ES-I3 (cell line): ENCODE results near the gene PRRX1.

Experiments used
- H3K36me3 ChIP-seq: 2 replicates; pipeline ENCODE4 v1.6.1; 2013; ENCODE audit warnings: mild to moderate bottlenecking, low read length, control low read depth, moderate library complexity; ENCODE audit not compliant: insufficient read depth
- H3K4me1 ChIP-seq: 2 replicates; pipeline ENCODE4 v1.6.1; 2013; ENCODE audit warnings: mild to moderate bottlenecking, control low read depth, low read length; ENCODE audit not compliant: insufficient read depth
- H3K9ac ChIP-seq: 2 replicates; pipeline ENCODE4 v1.6.1; 2013; ENCODE audit warnings: low read depth, mild to moderate bottlenecking, low read length, moderate library complexity
- H3K9me3 ChIP-seq: 2 replicates; pipeline ENCODE4 v1.6.1; 2013; ENCODE audit warnings: mild to moderate bottlenecking, low read length, moderate library complexity; ENCODE audit not compliant: control insufficient read depth, insufficient read depth

The PRRX1 gene

DNA sequence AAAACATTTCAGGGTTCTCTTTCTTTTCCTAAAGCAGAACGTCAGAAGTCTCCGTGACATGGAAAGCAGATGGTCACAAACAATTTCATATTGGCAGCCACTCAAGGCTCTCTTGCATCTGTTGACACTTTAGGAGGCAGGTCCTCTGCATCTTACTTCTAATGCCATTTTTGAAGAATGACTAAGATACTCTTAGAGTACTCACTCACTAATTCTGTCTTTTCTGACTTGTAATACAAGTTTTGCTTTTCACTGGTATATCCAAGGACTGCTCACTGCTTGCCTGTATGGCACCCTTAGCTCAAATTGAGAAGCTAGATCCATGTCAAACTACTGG lies 68.3 kb downstream of the PRRX1 start:
- no peaks in the 10 kb centered on the region for H3K4me1 ChIP-seq
- H3K36me3 ChIP-seq: no peaks in the 10 kb centered on the region
- H3K9me3 ChIP-seq: no peaks in the 10 kb centered on the region

DNA sequence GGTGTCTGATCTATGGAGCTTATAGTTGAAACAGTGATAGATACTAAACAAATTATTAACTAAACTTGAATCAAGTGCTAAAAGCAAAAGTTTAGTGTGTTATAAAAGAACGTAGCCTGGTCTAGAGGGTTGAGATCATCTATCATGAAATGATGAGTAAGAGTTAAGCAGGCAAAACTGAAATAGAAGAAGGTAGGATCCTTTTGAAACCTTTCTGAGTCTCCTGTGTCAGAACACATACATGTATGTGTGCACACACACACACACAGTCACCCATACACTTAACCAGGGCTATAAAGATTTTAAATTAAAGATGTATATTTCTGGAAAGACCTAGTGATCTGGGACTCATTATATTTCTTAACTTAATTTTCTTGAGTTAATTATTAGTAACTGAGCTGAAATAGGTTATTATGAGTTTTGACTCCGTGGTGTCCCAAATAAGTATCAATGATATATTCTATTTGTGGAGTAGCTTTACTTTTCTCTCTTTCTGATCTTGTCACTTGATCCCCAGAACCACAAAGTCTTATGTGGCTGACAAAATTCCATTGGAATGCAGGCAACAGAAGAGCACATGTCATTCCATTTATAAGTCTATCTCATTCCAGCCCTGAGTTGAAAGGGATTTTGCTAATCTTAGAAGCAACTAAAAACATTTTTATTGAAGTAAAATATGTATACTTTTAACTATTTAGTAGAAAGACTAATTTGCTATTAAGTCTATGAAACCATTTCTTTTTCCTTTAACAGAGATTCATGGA lies 70.7 kb downstream of the PRRX1 start:
- Histone ChIP-seq H3K9me3 (no peaks in the 10 kb centered on the region), H3K9ac (no peak overlapping the region), H3K4me1 (no peaks in the 10 kb centered on the region), H3K36me3 (no peaks in the 10 kb centered on the region)

More for the DNA sequence above, 68.3 kb downstream of the PRRX1 start:
- no peak overlapping the region for H3K9ac ChIP-seq

DNA sequence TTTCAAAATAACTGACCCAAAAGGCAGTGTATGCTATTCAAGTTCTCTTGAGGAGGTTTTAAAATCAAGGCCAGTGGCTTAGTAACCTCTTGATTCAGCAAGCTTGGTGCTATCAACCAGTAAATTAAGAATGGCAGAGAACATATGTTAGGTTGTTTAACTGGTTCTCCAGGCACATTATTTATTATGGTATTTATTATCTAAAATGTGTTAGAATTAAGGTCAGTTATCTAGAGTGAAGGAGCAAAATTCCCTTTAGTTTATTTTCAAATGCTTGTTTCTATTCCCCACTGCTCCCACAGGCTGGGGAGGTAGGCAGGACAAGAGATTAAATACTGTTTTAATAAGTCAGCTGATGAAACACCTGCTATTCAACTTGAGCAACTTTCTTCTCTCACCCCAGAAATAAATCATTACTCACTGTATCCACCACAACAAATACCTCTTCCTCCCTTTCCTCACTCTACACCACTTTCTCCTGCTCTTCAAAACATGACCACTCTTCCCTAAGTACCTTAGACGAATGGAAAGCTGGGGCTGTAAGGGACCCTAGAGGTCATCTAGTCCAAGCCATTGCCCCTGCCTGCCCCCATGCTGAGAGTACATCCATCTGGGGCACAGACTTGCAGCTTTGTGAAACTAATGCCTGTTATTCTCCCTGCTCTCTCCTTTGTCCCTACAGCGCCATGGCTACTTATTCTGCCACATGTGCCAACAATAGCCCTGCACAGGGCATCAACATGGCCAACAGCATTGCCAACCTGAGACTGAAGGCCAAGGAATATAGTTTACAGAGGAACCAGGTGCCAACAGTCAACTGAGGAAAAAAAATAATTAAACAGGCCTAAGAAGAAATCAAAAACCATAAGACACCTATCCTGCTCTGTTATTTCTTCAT lies 71.7 kb downstream of the PRRX1 start:
- Histone ChIP-seq H3K9me3 (no peaks in the 10 kb centered on the region), H3K9ac (no peak overlapping the region), H3K36me3 (no peaks in the 10 kb centered on the region), H3K4me1 (no peaks in the 10 kb centered on the region)

- no peaks in the 10 kb centered on the region for H3K4me1 ChIP-seq
- H3K9ac ChIP-seq: no peak overlapping the region
- H3K9me3 ChIP-seq: no peaks in the 10 kb centered on the region; the same call in 1 of the 2 replicates
- no peaks in the 10 kb centered on the region for H3K36me3 ChIP-seq
These were observed 75.9 kb downstream of the PRRX1 start for GRCh38 chr1:170739803-170740202.

DNA sequence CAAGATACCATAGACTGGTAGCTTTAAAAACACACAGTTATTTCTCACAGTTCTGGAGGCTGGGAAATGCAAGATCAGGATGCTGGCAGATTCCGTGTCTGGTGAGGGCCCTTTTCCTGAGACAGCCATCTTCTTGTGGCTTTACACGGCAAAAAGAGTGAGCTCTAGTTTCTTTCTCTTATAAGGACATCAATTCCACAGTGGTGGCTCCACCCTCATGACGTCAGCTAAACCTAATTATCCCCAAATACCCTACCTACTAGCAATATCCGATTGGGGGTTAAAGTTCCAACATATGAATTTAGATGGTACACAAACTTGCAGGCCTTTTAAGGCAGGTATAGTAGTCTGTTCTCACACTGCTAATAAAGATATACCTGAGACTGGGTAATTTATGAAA lies 77.7 kb downstream of the PRRX1 start:
- Histone ChIP-seq H3K36me3 (no peaks in the 10 kb centered on the region), H3K9me3 (no peaks in the 10 kb centered on the region; the same call in 1 of the 2 replicates), H3K4me1 (no peaks in the 10 kb centered on the region), H3K9ac (no peak overlapping the region)

GRCh38 chr1:170742600-170742999 lies 78.7 kb downstream of the PRRX1 start:
- no peak overlapping the region for H3K9ac ChIP-seq
- no peaks in the 10 kb centered on the region for H3K4me1 ChIP-seq
- H3K9me3 ChIP-seq: no peaks in the 10 kb centered on the region; the same call in 1 of the 2 replicates
- H3K36me3 ChIP-seq: no peaks in the 10 kb centered on the region

- no peaks in the 10 kb centered on the region; the same call in 1 of the 2 replicates for H3K9me3 ChIP-seq
- H3K36me3 ChIP-seq: no peaks in the 10 kb centered on the region
- no peak overlapping the region for H3K9ac ChIP-seq
- H3K4me1 ChIP-seq: no peaks in the 10 kb centered on the region
These were observed 79.2 kb downstream of the PRRX1 start for GRCh38 chr1:170743083-170743482.

DNA sequence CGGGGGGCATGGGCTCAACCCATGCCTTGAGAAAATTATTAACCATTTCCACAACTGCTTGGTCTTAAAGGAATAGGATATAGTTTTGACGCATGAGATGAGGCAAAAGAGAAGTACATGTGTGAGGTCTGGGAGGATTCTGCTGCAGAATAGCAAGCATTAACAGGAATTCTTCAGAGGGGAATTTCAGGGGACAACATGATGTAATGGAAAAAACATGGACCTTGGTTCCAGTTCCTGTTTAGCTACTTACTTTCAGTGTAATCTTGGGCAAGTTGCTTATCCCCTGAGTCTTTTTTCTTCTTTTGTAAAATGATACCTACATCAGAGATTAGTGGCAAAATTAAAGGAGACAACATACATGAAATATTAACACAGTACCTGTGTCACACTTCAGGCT lies 85.6 kb downstream of the PRRX1 start:
- Histone ChIP-seq H3K36me3 (no peaks in the 10 kb centered on the region), H3K9me3 (no peaks in the 10 kb centered on the region), H3K9ac (no peak overlapping the region), H3K4me1 (no peaks in the 10 kb centered on the region)

- H3K9me3 ChIP-seq: no peaks in the 10 kb centered on the region
- no peaks in the 10 kb centered on the region for H3K4me1 ChIP-seq
- no peak overlapping the region for H3K9ac ChIP-seq
- H3K36me3 ChIP-seq: no peaks in the 10 kb centered on the region
These were observed 86.0 kb downstream of the PRRX1 start for GRCh38 chr1:170749959-170750358.

GRCh38 chr1:170755795-170756194 lies 91.9 kb downstream of the PRRX1 start:
- H3K9ac ChIP-seq: no peak overlapping the region
- H3K9me3 ChIP-seq: no peaks in the 10 kb centered on the region
- no peaks in the 10 kb centered on the region for H3K4me1 ChIP-seq
- H3K36me3 ChIP-seq: no peaks in the 10 kb centered on the region

DNA sequence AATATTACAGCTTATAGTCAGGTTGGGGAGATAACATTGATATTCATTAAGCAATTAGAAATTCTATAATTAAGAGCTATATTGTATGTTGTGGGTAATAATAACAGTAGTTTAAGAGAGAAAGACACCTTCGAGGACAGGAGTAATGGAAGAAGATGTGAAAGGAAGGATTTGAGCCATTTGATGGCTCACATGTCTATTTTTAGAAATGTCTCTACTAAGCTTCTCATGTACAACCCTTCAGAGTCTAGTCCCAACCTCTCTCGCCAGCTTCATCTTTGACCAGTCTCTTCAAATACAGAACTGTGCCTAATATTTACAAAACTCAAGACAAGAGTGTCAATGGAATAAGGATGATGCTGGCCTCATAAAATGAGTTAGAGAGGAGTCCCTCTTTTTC lies 95.1 kb downstream of the PRRX1 start:
- H3K9ac ChIP-seq: no peak overlapping the region
- H3K9me3 ChIP-seq: no peaks in the 10 kb centered on the region
- no peaks in the 10 kb centered on the region for H3K4me1 ChIP-seq
- no peaks in the 10 kb centered on the region for H3K36me3 ChIP-seq

DNA sequence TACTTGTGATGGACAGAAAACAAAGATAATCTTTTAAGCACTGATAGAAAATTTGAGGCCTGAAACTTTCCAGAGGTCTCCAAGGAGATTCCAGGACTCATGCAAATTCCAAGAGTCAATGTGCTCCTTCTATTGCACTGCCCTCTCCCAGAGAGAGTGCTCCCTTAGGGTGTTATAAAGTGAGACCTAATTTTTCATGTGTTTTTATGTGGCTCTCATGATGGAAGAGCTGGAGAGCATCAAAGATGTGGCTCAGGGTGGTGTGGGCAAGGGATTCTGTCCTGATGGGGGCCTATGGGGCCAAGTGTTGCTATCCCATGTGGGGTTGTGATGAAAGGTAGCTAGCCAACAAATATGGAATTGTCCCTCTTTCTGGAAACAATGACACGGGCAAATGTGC lies 101.3 kb downstream of the PRRX1 start:
- Histone ChIP-seq H3K4me1 (no peaks in the 10 kb centered on the region), H3K9ac (no peak overlapping the region), H3K36me3 (no peaks in the 10 kb centered on the region), H3K9me3 (no peaks in the 10 kb centered on the region)

DNA sequence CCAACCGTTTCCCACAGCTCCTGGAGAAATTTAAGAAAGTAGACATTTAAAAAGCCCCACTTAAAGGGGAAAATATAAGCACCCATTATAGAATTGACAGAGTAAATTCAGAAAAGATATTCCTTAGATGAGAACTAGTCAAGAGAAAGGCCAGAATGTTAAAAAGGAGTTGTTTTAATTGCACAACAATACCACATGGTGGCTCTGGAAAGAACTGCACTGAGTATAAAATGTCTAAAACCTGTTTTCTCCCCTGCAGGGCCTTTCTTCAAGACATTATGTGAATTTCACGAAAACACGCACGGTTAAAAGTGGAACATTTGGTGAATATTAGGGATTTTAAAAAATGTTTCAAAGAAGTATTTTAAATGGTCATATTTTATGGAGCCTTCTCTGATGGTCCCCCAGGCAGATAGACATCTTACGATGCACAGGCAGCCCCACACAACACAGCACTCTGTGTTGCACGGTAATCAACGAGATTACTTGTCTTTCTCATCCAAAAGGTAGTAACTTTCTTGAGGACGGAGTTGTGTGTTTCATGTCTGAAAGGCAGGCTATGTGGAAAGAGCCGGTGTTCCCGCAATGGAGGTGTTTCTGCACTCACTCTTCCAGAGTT lies 101.9 kb downstream of the PRRX1 start:
- Histone ChIP-seq H3K9ac (no peak overlapping the region), H3K4me1 (no peaks in the 10 kb centered on the region), H3K36me3 (no peaks in the 10 kb centered on the region), H3K9me3 (no peaks in the 10 kb centered on the region)

GRCh38 chr1:170768929-170769328 lies 105.0 kb downstream of the PRRX1 start:
- Histone ChIP-seq H3K4me1 (no peaks in the 10 kb centered on the region), H3K36me3 (no peaks in the 10 kb centered on the region), H3K9me3 (no peaks in the 10 kb centered on the region), H3K9ac (no peak overlapping the region)
